ENCODE measurements around the gene TAS2R1.

DNA sequence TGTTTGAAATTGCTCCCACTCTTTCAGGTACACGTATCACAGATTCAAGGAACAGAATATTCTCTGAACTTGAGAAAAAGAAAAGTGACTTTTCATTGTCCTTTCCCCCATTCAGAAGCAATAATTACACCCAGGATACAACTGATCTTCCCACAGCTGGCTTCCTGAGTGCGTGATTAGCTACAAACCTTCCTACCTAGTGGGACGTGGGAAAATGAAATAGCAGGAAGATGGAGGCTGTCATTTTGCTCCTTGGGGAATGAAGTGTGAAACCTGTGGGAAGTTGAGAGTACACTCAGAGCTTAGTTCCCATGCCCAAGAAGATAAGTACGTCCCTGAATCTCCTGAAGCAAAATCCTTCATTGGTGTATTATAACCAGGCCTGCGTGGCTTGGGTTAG is 2.6 kb downstream of the TAS2R1 start:
- TF ChIP-seq, protein P1, sequence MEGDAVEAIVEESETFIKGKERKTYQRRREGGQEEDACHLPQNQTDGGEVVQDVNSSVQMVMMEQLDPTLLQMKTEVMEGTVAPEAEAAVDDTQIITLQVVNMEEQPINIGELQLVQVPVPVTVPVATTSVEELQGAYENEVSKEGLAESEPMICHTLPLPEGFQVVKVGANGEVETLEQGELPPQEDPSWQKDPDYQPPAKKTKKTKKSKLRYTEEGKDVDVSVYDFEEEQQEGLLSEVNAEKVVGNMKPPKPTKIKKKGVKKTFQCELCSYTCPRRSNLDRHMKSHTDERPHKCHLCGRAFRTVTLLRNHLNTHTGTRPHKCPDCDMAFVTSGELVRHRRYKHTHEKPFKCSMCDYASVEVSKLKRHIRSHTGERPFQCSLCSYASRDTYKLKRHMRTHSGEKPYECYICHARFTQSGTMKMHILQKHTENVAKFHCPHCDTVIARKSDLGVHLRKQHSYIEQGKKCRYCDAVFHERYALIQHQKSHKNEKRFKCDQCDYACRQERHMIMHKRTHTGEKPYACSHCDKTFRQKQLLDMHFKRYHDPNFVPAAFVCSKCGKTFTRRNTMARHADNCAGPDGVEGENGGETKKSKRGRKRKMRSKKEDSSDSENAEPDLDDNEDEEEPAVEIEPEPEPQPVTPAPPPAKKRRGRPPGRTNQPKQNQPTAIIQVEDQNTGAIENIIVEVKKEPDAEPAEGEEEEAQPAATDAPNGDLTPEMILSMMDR (IDR thresholded peaks at IDR 0.05) = no peak
- no peak for TF ChIP-seq POLR2A (IDR thresholded peaks at IDR 0.05)
